CD14-positive monocyte (primary cell): ENCODE data around the gene CAMTA1. TPM values are rescaled to one million over a fixed set of nuclear protein-coding genes. Genes with fewer than 3 reads are reported as not detected.

Experiments used
- DNase-seq, 3 donors: peaks; one replicate each; pipeline ENCODE4 v3.0.0-alpha.2; 2011 to 2022
- H2AFZ ChIP-seq: 2 replicates; pipeline ENCODE4 v1.6.0; 2012; ENCODE audit warnings: mild to moderate bottlenecking, low read depth, low read length, inconsistent platforms; ENCODE audit not compliant: insufficient read depth, poor library complexity, severe bottlenecking
- H3K27ac ChIP-seq, 2 donors: 1 replicate in 1 of 2; 2 replicates in 1 of 2; pipeline ENCODE4 v1.5.1; 2012 to 2013; ENCODE audit warnings: low read length in 2 of 2, control low read depth in 1 of 2, inconsistent platforms in 1 of 2, low read depth in 1 of 2, mild to moderate bottlenecking in 1 of 2
- H3K27me3 ChIP-seq, 2 donors: one replicate each; pipeline versions ENCODE4 v1.6.0 to v1.6.1; 2011 to 2013; ENCODE audit warnings: low read length in 2 of 2; ENCODE audit not compliant: control insufficient read depth in 2 of 2, insufficient read depth in 2 of 2
- H3K36me3 ChIP-seq, 2 donors: replicated peaks in 1 of 2; 1 replicate in 1 of 2; 2 replicates in 1 of 2; pipeline versions ENCODE4 v1.5.1 to v1.6.1; 2012 to 2013; ENCODE audit warnings: low read length in 2 of 2, control low read depth in 1 of 2, inconsistent platforms in 1 of 2, mild to moderate bottlenecking in 1 of 2; ENCODE audit not compliant: insufficient read depth in 2 of 2, control insufficient read depth in 1 of 2
- H3K4me1 ChIP-seq, 2 donors: 1 replicate in 1 of 2; 2 replicates in 1 of 2; pipeline versions ENCODE4 v1.5.1 to v1.6.1; 2012 to 2013; ENCODE audit warnings: low read length in 2 of 2, control low read depth in 1 of 2, inconsistent platforms in 1 of 2, mild to moderate bottlenecking in 1 of 2, moderate library complexity in 1 of 2; ENCODE audit not compliant: insufficient read depth in 2 of 2, control insufficient read depth in 1 of 2
- H3K4me2 ChIP-seq: replicated peaks from 2 replicates; pipeline ENCODE3; 2012; ENCODE audit warnings: low read length, moderate library complexity, mild to moderate bottlenecking; ENCODE audit not compliant: poor library complexity, severe bottlenecking; ENCODE audit errors: extremely low read depth
- H3K4me3 ChIP-seq, 3 experiments: fragments of 200-600 bp in 1 of 3; sonication (generic) in 1 of 3; replicated peaks in 1 of 3; 1 replicate in 2 of 3; 2 replicates in 1 of 3; pipeline ENCODE4 v1.5.1; 2011 to 2013; ENCODE audit warnings: low read length in 3 of 3, mild to moderate bottlenecking in 3 of 3, control low read depth in 2 of 3, low read depth in 2 of 3, inconsistent platforms in 1 of 3, moderate library complexity in 1 of 3
- H3K79me2 ChIP-seq: 2 replicates; pipeline ENCODE4 v1.6.0; 2012; ENCODE audit warnings: mild to moderate bottlenecking, control low read depth, inconsistent platforms, low read length, moderate library complexity; ENCODE audit not compliant: insufficient read depth
- H3K9ac ChIP-seq: 2 replicates; pipeline ENCODE4 v1.6.0; 2017; ENCODE audit warnings: low read length, mild to moderate bottlenecking; ENCODE audit not compliant: insufficient read depth, poor library complexity, severe bottlenecking
- H3K9me3 ChIP-seq, 2 donors: replicated peaks in 1 of 2; 1 replicate in 1 of 2; 2 replicates in 1 of 2; pipeline versions ENCODE4 v1.5.1 to v1.6.1; 2012 to 2013; ENCODE audit warnings: low read length in 2 of 2, control low read depth in 1 of 2; ENCODE audit not compliant: control insufficient read depth in 1 of 2, insufficient read depth in 1 of 2
- H4K20me1 ChIP-seq: 2 replicates; pipeline ENCODE4 v1.6.0; 2012; ENCODE audit warnings: mild to moderate bottlenecking, low read length, control low read depth, moderate library complexity; ENCODE audit not compliant: insufficient read depth
- H3K27ac Mint-ChIP-seq, 7 donors: one replicate each; pipeline ENCODE4 v1.8.0; 2020; ENCODE audit warnings: mild to moderate bottlenecking in 7 of 7, mixed read lengths in 7 of 7, moderate library complexity in 6 of 7, inconsistent platforms in 2 of 7
- H3K27me3 Mint-ChIP-seq, 3 donors: one replicate each; pipeline ENCODE4 v1.8.0; 2021 to 2022; ENCODE audit warnings: low read depth in 3 of 3, mild to moderate bottlenecking in 3 of 3, mixed read lengths in 3 of 3, moderate library complexity in 3 of 3, inconsistent platforms in 1 of 3
- H3K36me3 Mint-ChIP-seq, 2 donors: one replicate each; pipeline ENCODE4 v1.8.0; 2020; ENCODE audit warnings: mixed read lengths in 2 of 2, inconsistent platforms in 1 of 2, mild to moderate bottlenecking in 1 of 2
- H3K4me1 Mint-ChIP-seq: one replicate; pipeline ENCODE4 v1.8.0; 2020; ENCODE audit warnings: mild to moderate bottlenecking, mixed read lengths
- H3K4me3 Mint-ChIP-seq, 2 donors: one replicate each; pipeline ENCODE4 v1.8.0; 2020; ENCODE audit warnings: mild to moderate bottlenecking in 2 of 2, mixed read lengths in 2 of 2, moderate library complexity in 1 of 2
- H3K9me3 Mint-ChIP-seq, 7 donors: one replicate each; pipeline ENCODE4 v1.8.0; 2020 to 2022; ENCODE audit warnings: mixed read lengths in 7 of 7, mild to moderate bottlenecking in 6 of 7, moderate library complexity in 6 of 7, inconsistent platforms in 2 of 7
- CTCF ChIP-seq: fragments of 200-600 bp; IDR thresholded peaks from one replicate; pipeline ENCODE4 v1.8.0; 2022; ENCODE audit warnings: antibody characterized with exemption, mild to moderate bottlenecking
- WGBS: methylation state at CpG from one replicate; pipeline ENCODE4 v1.1.5; 2013; ENCODE audit warnings: missing lambda C conversion rate; ENCODE audit not compliant: insufficient coverage; 5-methylcytosine and 5-hydroxymethylcytosine counted together
- intact Hi-C, 2 donors: fragments of 100-400 bp; cut with micrococcal nuclease; formaldehyde crosslinking; loops; one replicate each; pipeline versions ENCODE4 v1.15.0 to v1.15.1; 2023
- polyA plus RNA-seq, 3 donors: library from polyadenylated mRNA; depleted of rRNA in 1 of 3; unstranded in 2 of 3; stranded (reverse) in 1 of 3; fragments of 300-500 nt in 2 of 3; fragments of >200 nt in 1 of 3; fragmentation: Illumina TruSeq in 2 of 3; gene quantifications; 1 replicate in 2 of 3; 2 replicates in 1 of 3; pipeline ENCODE4 v1.2.3, GENCODE V29; 2012 to 2021

The CAMTA1 gene
- polyA plus RNA-seq, 3 donors: 52.0 to 89.6 (median 78.3) TPM

- DNase-seq: no peak
- TF ChIP-seq CTCF: no peak
- no peak overlapping the region for H3K9ac ChIP-seq
- H3K27ac ChIP-seq: no peak overlapping the region
- peaks cover 4 to 44% of the 10 kb centered on the region in 2 donors for H3K36me3 ChIP-seq
- peaks cover 8% of the 10 kb centered on the region for H4K20me1 ChIP-seq
- no peaks in the 10 kb centered on the region for H3K4me1 ChIP-seq
- H3K4me3 ChIP-seq: no peak overlapping the region
- 100% methylated on average over 3 of the region's 4 CpGs for WGBS
- Mint-ChIP-seq H3K4me3 (no peak overlapping the region), H3K36me3 (peaks cover 46 to 63% of the 10 kb centered on the region in 2 donors), H3K27ac (no peak overlapping the region), H3K4me1 (peaks cover 6% of the 10 kb centered on the region), H3K27me3 (peaks cover 0 to 1% (median 0%) of the 10 kb centered on the region in 3 donors), H3K9me3 (no peaks in the 10 kb centered on the region)
- no peak overlapping the region for H2AFZ ChIP-seq
- no peak overlapping the region for H3K4me2 ChIP-seq
- peaks cover 4% of the 10 kb centered on the region for H3K79me2 ChIP-seq
- intact Hi-C loops: no loop called here
- no peaks in the 10 kb centered on the region for H3K9me3 ChIP-seq
- H3K27me3 ChIP-seq: no peaks in the 10 kb centered on the region
These were observed 47.4 kb downstream of the CAMTA1 start for GRCh38 chr1:6832531-6833188.

GRCh38 chr1:6833804-6834203 lies 48.5 kb downstream of the CAMTA1 start:
- peaks cover 11% of the 10 kb centered on the region for H4K20me1 ChIP-seq
- no peak overlapping the region for H3K4me3 ChIP-seq
- no peak for TF ChIP-seq CTCF
- Mint-ChIP-seq H3K9me3 (no peaks in the 10 kb centered on the region), H3K4me1 (peaks cover 6% of the 10 kb centered on the region), H3K4me3 (no peak overlapping the region), H3K27me3 (peaks cover 0 to 1% (median 0%) of the 10 kb centered on the region in 3 donors), H3K27ac (no peak overlapping the region), H3K36me3 (peaks cover 48 to 61% of the 10 kb centered on the region in 2 donors)
- H3K27ac ChIP-seq: no peak overlapping the region
- WGBS: 100% methylated on average over 3 of the region's 5 CpGs
- no peak overlapping the region for H3K4me2 ChIP-seq
- H2AFZ ChIP-seq: no peak overlapping the region
- H3K27me3 ChIP-seq: no peaks in the 10 kb centered on the region
- H3K9me3 ChIP-seq: no peaks in the 10 kb centered on the region
- H3K4me1 ChIP-seq: no peaks in the 10 kb centered on the region
- peaks cover 4 to 50% of the 10 kb centered on the region in 2 donors for H3K36me3 ChIP-seq
- H3K9ac ChIP-seq: no peak overlapping the region
- H3K79me2 ChIP-seq: peaks cover 8% of the 10 kb centered on the region
- DNase-seq: no peak
- intact Hi-C loops: no loop called here
